Measurements from ENCODE around the gene ALG8.
"Not testable (repeated sequence)": the region's sequence is repeated elsewhere in the genome, so short reads cannot be mapped to it uniquely, and the experiment has no call there.

ALG8 gene

GRCh38 chr11:78100261-78100660 lies 39.2 kb downstream of the ALG8 start:
- DNase-seq: no peak

- no peak for DNase-seq
Measured at GRCh38 chr11:78099666-78100065, 39.8 kb downstream of the ALG8 start.

GRCh38 chr11:78097666-78098385 lies 41.6 kb downstream of the ALG8 start:
- DNase-seq: no peak

- no peak for DNase-seq
Measured at GRCh38 chr11:78094250-78094649, 45.2 kb downstream of the ALG8 start.

GRCh38 chr11:78086521-78087074 lies 52.8 kb downstream of the ALG8 start:
- DNase-seq: not testable (repeated sequence)

GRCh38 chr11:78085972-78086371 lies 53.5 kb downstream of the ALG8 start:
- no peak for DNase-seq

- DNase-seq: not testable (repeated sequence)
Measured at GRCh38 chr11:78084506-78084905, 54.9 kb downstream of the ALG8 start.

- no peak for DNase-seq
Measured at GRCh38 chr11:78083021-78083420, 56.4 kb downstream of the ALG8 start.

- DNase-seq: no peak
Measured at GRCh38 chr11:78082146-78082545, 57.3 kb downstream of the ALG8 start.

- no peak for DNase-seq
Measured at GRCh38 chr11:78081583-78081982, 57.8 kb downstream of the ALG8 start.

- DNase-seq: peak; percentile 71
Measured at GRCh38 chr11:78080818-78081495, 58.5 kb downstream of the ALG8 start.

GRCh38 chr11:78080084-78080817 lies 59.2 kb downstream of the ALG8 start:
- no peak for DNase-seq

GRCh38 chr11:78079232-78080083 lies 60.0 kb downstream of the ALG8 start, which contains the start of gene NDUFC2:
Gene NDUFC2 (minus strand): TSS chr11:78079862. CDS start chr11:78079744, 118 bp downstream.
- DNase-seq: peak; percentile 79

GRCh38 chr11:78078218-78079167 lies 60.9 kb downstream of the ALG8 start:
- DNase-seq: peak; percentile 24

GRCh38 chr11:78077592-78077991 lies 61.8 kb downstream of the ALG8 start:
- DNase-seq: not testable (repeated sequence)

- no peak for DNase-seq
Measured at GRCh38 chr11:78076733-78077403, 62.6 kb downstream of the ALG8 start.

GRCh38 chr11:78074756-78075155 lies 64.7 kb downstream of the ALG8 start:
- no peak for DNase-seq

GRCh38 chr11:78072455-78072854 lies 67.0 kb downstream of the ALG8 start:
- no peak for DNase-seq

- DNase-seq: no peak
Measured at GRCh38 chr11:78071717-78072116, 67.7 kb downstream of the ALG8 start.

- DNase-seq: no peak
Measured at GRCh38 chr11:78070621-78071020, 68.8 kb downstream of the ALG8 start.

- peak; percentile 53 for DNase-seq
Measured at GRCh38 chr11:78069465-78069864, 70.0 kb downstream of the ALG8 start.

Data from hematopoietic multipotent progenitor cell treated with erythropoietin and hydrocortisone succinate and interleukin-3 and kit ligand, for 8 days (in vitro differentiated cells).